ENCODE results near the gene MTRF1. TPM values are rescaled to one million over a fixed set of nuclear protein-coding genes. Genes with fewer than 3 reads are reported as not detected.
A peak's percentile ranks its signal among the peaks of the same experiment; 100 is the strongest.

MTRF1 gene
- total RNA-seq, 1 donor from 2014 or later, result 11.6 TPM

GRCh38 chr13:41271456-41272285 is 8.3 kb upstream of the MTRF1 start:
- Histone ChIP-seq H3K4me1 (ENCODE audit: insufficient read depth, low read length) (no peaks in the 10 kb centered on the region), H3K79me2 (ENCODE audit: insufficient read depth, low read length) (no peaks in the 10 kb centered on the region), H3K4me3 (ENCODE audit: insufficient read depth, low read depth, low read length) (no peak overlapping the region), H2AFZ (ENCODE audit: low read depth, low read length) (no peak overlapping the region), H3K4me2 (ENCODE audit: low read length) (no peak overlapping the region), H3K9me3 (ENCODE audit: insufficient read depth, low read depth, low read length) (peaks cover 4% of the 10 kb centered on the region), H3K9ac (ENCODE audit: low read length) (no peak overlapping the region), H3K27ac (ENCODE audit: low read depth, low read length) (no peak overlapping the region), H4K20me1 (ENCODE audit: insufficient read depth, low read length) (no peaks in the 10 kb centered on the region), H3K27me3 (ENCODE audit: insufficient read depth, low read length) (no peaks in the 10 kb centered on the region), H3K36me3 (ENCODE audit: insufficient read depth, low read length) (no peaks in the 10 kb centered on the region)
- no peaks in the 10 kb centered on the region for H3K4me1 Mint-ChIP-seq (ENCODE audit: low read depth, unreplicated experiment)
- TF ChIP-seq CTCF (IDR thresholded peaks at IDR 0.05; ENCODE audit: insufficient read depth, low read depth, low read length) (no peak), EZH2 (IDR thresholded peaks at IDR 0.05; ENCODE audit: insufficient read depth, low read length) (no peak)
- no peaks in the 10 kb centered on the region for H3K27me3 Mint-ChIP-seq (ENCODE audit: low read depth, unreplicated experiment)
- no peak overlapping the region for H3K4me3 Mint-ChIP-seq (ENCODE audit: unreplicated experiment)
- no peaks in the 10 kb centered on the region for H3K36me3 Mint-ChIP-seq (ENCODE audit: low read depth, unreplicated experiment)
- H3K27ac Mint-ChIP-seq (ENCODE audit: unreplicated experiment), result no peak overlapping the region
- peaks cover 11% of the 10 kb centered on the region for H3K9me3 Mint-ChIP-seq (ENCODE audit: unreplicated experiment)
- FAIRE-seq (no peak), DNase-seq (ENCODE audit: low read depth) (no peak)

GRCh38 chr13:41268764-41269163 is 5.4 kb upstream of the MTRF1 start:
- no peak overlapping the region for H3K9ac ChIP-seq (ENCODE audit: low read length)
- peak; percentile 22 for DNase-seq (ENCODE audit: low read depth)
- H3K36me3 Mint-ChIP-seq (ENCODE audit: low read depth, unreplicated experiment), result no peaks in the 10 kb centered on the region
- H3K79me2 ChIP-seq (ENCODE audit: insufficient read depth, low read length), result no peaks in the 10 kb centered on the region
- no peaks in the 10 kb centered on the region for H3K4me1 Mint-ChIP-seq (ENCODE audit: low read depth, unreplicated experiment)
- no peak overlapping the region for H3K4me3 ChIP-seq (ENCODE audit: insufficient read depth, low read depth, low read length)
- no peak overlapping the region for H3K4me3 Mint-ChIP-seq (ENCODE audit: unreplicated experiment)
- no peak overlapping the region for H3K27ac ChIP-seq (ENCODE audit: low read depth, low read length)
- peaks cover 4% of the 10 kb centered on the region for H3K9me3 ChIP-seq (ENCODE audit: insufficient read depth, low read depth, low read length)
- no peaks in the 10 kb centered on the region for H3K27me3 Mint-ChIP-seq (ENCODE audit: low read depth, unreplicated experiment)
- no peak for TF ChIP-seq CTCF (IDR thresholded peaks at IDR 0.05; ENCODE audit: insufficient read depth, low read depth, low read length)
- no peak for TF ChIP-seq EZH2 (IDR thresholded peaks at IDR 0.05; ENCODE audit: insufficient read depth, low read length)
- H3K9me3 Mint-ChIP-seq (ENCODE audit: unreplicated experiment), result peaks cover 15% of the 10 kb centered on the region
- H2AFZ ChIP-seq (ENCODE audit: low read depth, low read length), result no peak overlapping the region
- no peaks in the 10 kb centered on the region for H3K4me1 ChIP-seq (ENCODE audit: insufficient read depth, low read length)
- H3K36me3 ChIP-seq (ENCODE audit: insufficient read depth, low read length), result no peaks in the 10 kb centered on the region
- H3K4me2 ChIP-seq (ENCODE audit: low read length), result no peak overlapping the region
- no peaks in the 10 kb centered on the region for H3K27me3 ChIP-seq (ENCODE audit: insufficient read depth, low read length)
- no peak for FAIRE-seq
- no peaks in the 10 kb centered on the region for H4K20me1 ChIP-seq (ENCODE audit: insufficient read depth, low read length)
- H3K27ac Mint-ChIP-seq (ENCODE audit: unreplicated experiment), result no peak overlapping the region

GRCh38 chr13:41267106-41267505 is 3.7 kb upstream of the MTRF1 start:
- H3K4me3 ChIP-seq (ENCODE audit: insufficient read depth, low read depth, low read length), result no peak overlapping the region
- H3K9ac ChIP-seq (ENCODE audit: low read length), result no peak overlapping the region
- no peaks in the 10 kb centered on the region for H3K79me2 ChIP-seq (ENCODE audit: insufficient read depth, low read length)
- Mint-ChIP-seq H3K27me3 (ENCODE audit: low read depth, unreplicated experiment) (no peaks in the 10 kb centered on the region), H3K4me1 (ENCODE audit: low read depth, unreplicated experiment) (no peaks in the 10 kb centered on the region), H3K36me3 (ENCODE audit: low read depth, unreplicated experiment) (no peaks in the 10 kb centered on the region), H3K9me3 (ENCODE audit: unreplicated experiment) (peaks cover 14% of the 10 kb centered on the region), H3K4me3 (ENCODE audit: unreplicated experiment) (no peak overlapping the region), H3K27ac (ENCODE audit: unreplicated experiment) (no peak overlapping the region)
- no peak for TF ChIP-seq CTCF (IDR thresholded peaks at IDR 0.05; ENCODE audit: insufficient read depth, low read depth, low read length)
- TF ChIP-seq EZH2 (IDR thresholded peaks at IDR 0.05; ENCODE audit: insufficient read depth, low read length), result no peak
- DNase-seq (ENCODE audit: low read depth) (peak; percentile 71), FAIRE-seq (no peak)
- H3K9me3 ChIP-seq (ENCODE audit: insufficient read depth, low read depth, low read length), result peaks cover 4% of the 10 kb centered on the region
- no peaks in the 10 kb centered on the region for H3K27me3 ChIP-seq (ENCODE audit: insufficient read depth, low read length)
- no peak overlapping the region for H3K27ac ChIP-seq (ENCODE audit: low read depth, low read length)
- H3K36me3 ChIP-seq (ENCODE audit: insufficient read depth, low read length), result no peaks in the 10 kb centered on the region
- H4K20me1 ChIP-seq (ENCODE audit: insufficient read depth, low read length), result no peaks in the 10 kb centered on the region
- no peak overlapping the region for H2AFZ ChIP-seq (ENCODE audit: low read depth, low read length)
- no peak overlapping the region for H3K4me2 ChIP-seq (ENCODE audit: low read length)
- H3K4me1 ChIP-seq (ENCODE audit: insufficient read depth, low read length), result no peaks in the 10 kb centered on the region
